CD4-positive, alpha-beta T cell (primary cell): ENCODE measurements around the gene IER5. TPM values are rescaled to one million over a fixed set of nuclear protein-coding genes. Genes with fewer than 3 reads are reported as not detected.

Experiments
- ATAC-seq: fragments of 200-7000 bp; cut with Tn5 transposase; one replicate; pipeline ENCODE4 v1.10.0; 2022; ENCODE audit warnings: mild to moderate bottlenecking; ENCODE audit not compliant: poor library complexity
- CTCF ChIA-PET: fragments of 350-600 bp; sonication (Branson Sonifier 250); formaldehyde crosslinking; loops from one replicate; lab custom pipeline; 2021; ENCODE audit warnings: antibody characterized with exemption, inconsistent platforms; lab: Charles Lee
- POLR2A ChIA-PET: fragments of 350-600 bp; sonication (Branson Sonifier 250); formaldehyde crosslinking; loops from one replicate; lab custom pipeline; 2021; ENCODE audit warnings: antibody characterized with exemption, inconsistent platforms; lab: Charles Lee
- DNase-seq, 14 experiments: peaks; one replicate each; pipeline ENCODE4 v3.0.0-alpha.2; 2013 to 2020; ENCODE audit warnings: mixed read lengths in 2 of 14
- H3K27ac ChIP-seq, 2 donors: one replicate each; pipeline versions ENCODE4 v1.5.1 to v1.7.0; 2013; ENCODE audit warnings: low read length in 2 of 2, low read depth in 1 of 2, mild to moderate bottlenecking in 1 of 2
- H3K27me3 ChIP-seq, 2 experiments: 1 replicate in 1 of 2; 2 replicates in 1 of 2; pipeline versions ENCODE4 v1.6.1 to v1.7.0; 2013; ENCODE audit warnings: low read length in 2 of 2, control low read depth in 1 of 2, mild to moderate bottlenecking in 1 of 2, moderate library complexity in 1 of 2; ENCODE audit not compliant: insufficient read depth in 2 of 2, control insufficient read depth in 1 of 2
- H3K36me3 ChIP-seq: one replicate; pipeline ENCODE4 v1.6.1; 2013; ENCODE audit warnings: low read length, control low read depth; ENCODE audit not compliant: insufficient read depth
- H3K4me1 ChIP-seq: one replicate; pipeline ENCODE4 v1.6.1; 2013; ENCODE audit warnings: low read length, control low read depth; ENCODE audit not compliant: insufficient read depth
- H3K4me3 ChIP-seq: one replicate; pipeline ENCODE4 v1.5.1; 2013; ENCODE audit warnings: mild to moderate bottlenecking, low read length, moderate library complexity
- H3K9me3 ChIP-seq, 2 experiments: 1 replicate in 1 of 2; 2 replicates in 1 of 2; pipeline versions ENCODE4 v1.6.1 to v1.7.0; 2013; ENCODE audit warnings: low read length in 2 of 2, mild to moderate bottlenecking in 2 of 2, control low read depth in 1 of 2, moderate library complexity in 1 of 2; ENCODE audit not compliant: control insufficient read depth in 1 of 2, insufficient read depth in 1 of 2
- H3K27ac Mint-ChIP-seq: one replicate; pipeline ENCODE4 v1.8.0; 2020; ENCODE audit warnings: mixed read lengths
- H3K27me3 Mint-ChIP-seq: one replicate; pipeline ENCODE4 v1.8.0; 2021; ENCODE audit warnings: mixed read lengths
- H3K36me3 Mint-ChIP-seq: one replicate; pipeline ENCODE4 v1.8.0; 2021; ENCODE audit warnings: low read depth, mixed read lengths
- H3K4me1 Mint-ChIP-seq: one replicate; pipeline ENCODE4 v1.8.0; 2021; ENCODE audit warnings: low read depth, mixed read lengths
- H3K4me3 Mint-ChIP-seq: one replicate; pipeline ENCODE4 v1.8.0; 2020; ENCODE audit warnings: mild to moderate bottlenecking, mixed read lengths
- H3K9me3 Mint-ChIP-seq: one replicate; pipeline ENCODE4 v1.8.0; 2020; ENCODE audit warnings: mixed read lengths
- intact Hi-C, 2 experiments: fragments of 100-400 bp; cut with DNase I in 1 of 2; cut with micrococcal nuclease in 1 of 2; formaldehyde crosslinking; loops; one replicate each; pipeline versions ENCODE4 v1.15.1 to v1.9.0; 2023 to 2025; cut with DNase I, micrococcal nuclease
- total RNA-seq, 174 experiments: library from RNA in 2 of 174; stranded (reverse) in 2 of 174; gene quantifications; one replicate each; pipeline ENCODE4 v1.2.3 and lab custom pipeline; 2021 to 2026
- TF ChIP-seq, protein P1 (sequence below): fragments of 200-600 bp; IDR thresholded peaks from one replicate; pipeline ENCODE4 v1.8.0; 2022; ENCODE audit warnings: antibody characterized with exemption, mild to moderate bottlenecking

Gene IER5
- total RNA-seq, 2 experiments from 2014 or later = 53.8 to 54.1 TPM

DNA sequence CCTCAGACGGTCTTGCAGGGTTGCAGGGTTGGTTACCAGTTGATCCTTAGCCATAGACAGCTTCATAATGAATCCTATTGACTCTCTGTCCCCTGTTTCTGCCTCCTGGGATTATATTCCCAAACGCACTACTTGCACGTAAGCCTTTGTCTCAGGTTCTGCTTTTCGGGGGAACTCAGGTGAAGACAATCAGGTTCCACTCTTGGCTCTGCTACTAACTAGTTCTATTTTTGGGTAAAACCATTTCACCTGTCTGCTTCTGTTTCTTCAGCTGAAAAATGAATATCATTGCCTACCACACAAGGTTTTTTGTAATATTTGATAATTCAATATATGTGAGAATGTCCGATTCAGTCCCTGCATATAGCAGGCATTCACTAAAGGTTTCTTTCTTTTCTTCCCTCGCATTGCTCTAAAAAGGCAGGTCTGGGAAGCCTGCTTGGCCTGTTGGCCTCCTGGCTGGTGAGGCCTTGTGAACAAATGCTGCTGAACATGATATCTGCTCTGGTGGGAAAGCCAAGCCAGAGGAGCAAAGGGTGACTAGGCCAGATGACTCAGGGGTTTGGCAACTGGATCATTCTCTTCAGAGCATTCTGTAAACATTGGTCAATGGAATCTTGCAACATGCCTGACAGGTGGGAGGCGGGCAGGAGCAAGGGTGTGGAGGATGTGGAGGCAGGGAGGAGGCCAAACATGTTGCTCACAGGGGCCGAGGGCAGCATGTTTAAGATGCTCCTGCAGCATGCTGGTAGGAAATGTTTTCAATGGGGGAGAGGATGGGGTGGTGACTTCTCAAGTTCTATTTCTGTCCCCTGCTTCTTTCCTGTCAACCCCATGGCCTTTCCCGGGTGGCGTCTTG, 23.8 kb downstream of the IER5 start:
- intact Hi-C loops = no loop called here
- H3K27ac ChIP-seq = no peak overlapping the region
- POLR2A ChIA-PET = no interaction called here

DNA sequence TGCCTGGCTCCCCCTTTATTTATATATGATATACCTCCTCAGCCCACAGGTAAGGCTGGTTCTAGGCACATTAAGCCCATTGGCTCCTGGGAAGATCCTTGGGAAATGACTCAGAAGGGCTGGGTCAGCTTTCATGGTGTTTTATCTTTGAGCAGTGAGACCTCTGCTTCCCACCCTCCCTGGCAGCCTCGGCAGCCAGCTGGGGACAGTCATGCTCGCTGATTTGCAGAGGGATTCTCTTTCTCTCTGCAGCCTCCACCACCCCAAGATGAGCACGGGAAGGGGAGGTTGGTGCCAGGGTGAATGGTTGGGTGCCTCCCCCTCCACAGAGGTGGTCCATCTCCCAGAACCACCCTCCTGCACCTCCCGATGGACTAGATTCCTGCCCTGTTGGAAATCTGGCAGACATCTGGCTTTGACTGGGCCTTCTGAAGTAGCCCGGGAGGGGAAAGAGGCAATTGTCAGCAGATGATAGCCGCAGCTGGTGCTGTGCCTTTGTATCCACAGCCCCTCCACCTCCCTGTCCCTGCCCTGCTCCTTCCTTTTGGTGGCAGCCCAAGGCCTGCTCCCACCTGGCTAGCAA, 24.6 kb downstream of the IER5 start:
- Histone ChIP-seq H3K27ac (no peak overlapping the region), H3K4me3 (no peak overlapping the region), H3K36me3 (no peaks in the 10 kb centered on the region), H3K9me3 (no peaks in the 10 kb centered on the region), H3K4me1 (peaks cover 7% of the 10 kb centered on the region), H3K27me3 (no peaks in the 10 kb centered on the region)
- TF ChIP-seq, protein P1, sequence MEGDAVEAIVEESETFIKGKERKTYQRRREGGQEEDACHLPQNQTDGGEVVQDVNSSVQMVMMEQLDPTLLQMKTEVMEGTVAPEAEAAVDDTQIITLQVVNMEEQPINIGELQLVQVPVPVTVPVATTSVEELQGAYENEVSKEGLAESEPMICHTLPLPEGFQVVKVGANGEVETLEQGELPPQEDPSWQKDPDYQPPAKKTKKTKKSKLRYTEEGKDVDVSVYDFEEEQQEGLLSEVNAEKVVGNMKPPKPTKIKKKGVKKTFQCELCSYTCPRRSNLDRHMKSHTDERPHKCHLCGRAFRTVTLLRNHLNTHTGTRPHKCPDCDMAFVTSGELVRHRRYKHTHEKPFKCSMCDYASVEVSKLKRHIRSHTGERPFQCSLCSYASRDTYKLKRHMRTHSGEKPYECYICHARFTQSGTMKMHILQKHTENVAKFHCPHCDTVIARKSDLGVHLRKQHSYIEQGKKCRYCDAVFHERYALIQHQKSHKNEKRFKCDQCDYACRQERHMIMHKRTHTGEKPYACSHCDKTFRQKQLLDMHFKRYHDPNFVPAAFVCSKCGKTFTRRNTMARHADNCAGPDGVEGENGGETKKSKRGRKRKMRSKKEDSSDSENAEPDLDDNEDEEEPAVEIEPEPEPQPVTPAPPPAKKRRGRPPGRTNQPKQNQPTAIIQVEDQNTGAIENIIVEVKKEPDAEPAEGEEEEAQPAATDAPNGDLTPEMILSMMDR = no peak
- DNase-seq (no peak), ATAC-seq (no peak)
- no peak overlapping the region for H3K27ac Mint-ChIP-seq
- intact Hi-C loops = no loop called here
- no peaks in the 10 kb centered on the region for H3K36me3 Mint-ChIP-seq
- H3K9me3 Mint-ChIP-seq = no peaks in the 10 kb centered on the region
- H3K27me3 Mint-ChIP-seq = no peaks in the 10 kb centered on the region
- no peak overlapping the region for H3K4me3 Mint-ChIP-seq
- POLR2A ChIA-PET = interaction anchor here (1.1 kb wide), 1 partner anchor 23 kb away, joined by 4 read pairs; no protein-coding TSS in a partner anchor
- peaks cover 7% of the 10 kb centered on the region for H3K4me1 Mint-ChIP-seq
- CTCF ChIA-PET = no interaction called here

More for the DNA sequence above, 23.8 kb downstream of the IER5 start:
- Histone ChIP-seq H3K9me3 (no peaks in the 10 kb centered on the region), H3K4me1 (peaks cover 7% of the 10 kb centered on the region), H3K27me3 (no peaks in the 10 kb centered on the region), H3K4me3 (no peak overlapping the region), H3K36me3 (no peaks in the 10 kb centered on the region)
- no peaks in the 10 kb centered on the region for H3K9me3 Mint-ChIP-seq
- TF ChIP-seq, protein P1 = no peak
- H3K36me3 Mint-ChIP-seq = no peaks in the 10 kb centered on the region
- no peak overlapping the region for H3K4me3 Mint-ChIP-seq
- H3K4me1 Mint-ChIP-seq = peaks cover 14% of the 10 kb centered on the region
- peak in 2 of 14 experiments; percentile 40 to 57 for DNase-seq
- no peak overlapping the region for H3K27ac Mint-ChIP-seq
- H3K27me3 Mint-ChIP-seq = no peaks in the 10 kb centered on the region
- CTCF ChIA-PET = no interaction called here
- ATAC-seq = no peak

DNA sequence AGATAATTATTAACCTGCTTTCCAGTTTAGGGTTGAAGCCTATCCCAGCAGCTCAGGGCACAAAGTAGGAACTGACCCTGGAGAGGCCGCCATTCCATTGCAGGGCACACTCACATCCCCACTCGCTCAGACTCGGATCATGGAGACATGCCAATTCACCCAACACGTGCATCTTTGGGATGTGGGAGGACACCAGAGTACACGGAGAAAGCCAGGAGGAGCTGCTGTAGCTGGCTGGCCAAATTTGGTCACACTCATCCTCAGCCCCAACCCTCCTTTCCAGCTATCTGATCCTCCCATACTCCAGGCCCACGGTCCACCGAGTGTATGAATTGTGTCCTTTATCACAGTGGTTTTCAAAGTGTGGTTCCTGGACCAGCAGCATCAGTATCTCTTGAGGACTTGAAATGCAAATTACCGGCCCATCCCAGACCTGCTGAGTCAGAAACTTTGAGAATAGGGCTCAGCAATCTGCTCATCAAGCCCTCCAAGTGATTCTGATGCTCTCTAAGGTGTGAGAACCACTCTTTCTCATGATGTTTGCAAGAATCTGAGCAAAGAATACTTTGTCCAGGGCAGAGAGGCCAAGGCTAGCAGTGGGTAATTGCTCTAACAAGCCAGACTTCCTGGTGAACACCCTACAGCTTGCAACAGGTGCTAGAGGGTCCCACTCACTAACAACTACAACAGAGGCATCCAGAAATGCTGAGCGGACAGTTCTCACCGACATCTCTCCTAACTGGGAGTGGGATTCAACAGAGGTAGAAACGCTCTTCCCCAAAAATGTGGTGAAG, 26.3 kb downstream of the IER5 start:
- intact Hi-C loops = no loop called here
- POLR2A ChIA-PET = no interaction called here
- TF ChIP-seq, protein P1 = no peak

More for the DNA sequence above, 26.3 kb downstream of the IER5 start:
- CTCF ChIA-PET = interaction anchor here (0.9 to 1.6 kb wide), 2 partner anchors 28 to 31 kb away, joined by 3 to 5 read pairs; no protein-coding TSS in a partner anchor
- H3K36me3 ChIP-seq = no peaks in the 10 kb centered on the region
- H3K4me3 ChIP-seq = no peak overlapping the region
- H3K9me3 Mint-ChIP-seq = no peaks in the 10 kb centered on the region
- no peaks in the 10 kb centered on the region for H3K27me3 ChIP-seq
- no peak overlapping the region for H3K4me3 Mint-ChIP-seq
- H3K4me1 Mint-ChIP-seq = no peaks in the 10 kb centered on the region
- H3K4me1 ChIP-seq = no peaks in the 10 kb centered on the region
- no peak for DNase-seq
- no peak overlapping the region for H3K27ac Mint-ChIP-seq
- no peak overlapping the region for H3K27ac ChIP-seq
- no peaks in the 10 kb centered on the region for H3K9me3 ChIP-seq
- no peak for ATAC-seq
- H3K27me3 Mint-ChIP-seq = no peaks in the 10 kb centered on the region
- H3K36me3 Mint-ChIP-seq = no peaks in the 10 kb centered on the region
